ENCODE measurements around the gene AAGAB.

DNA sequence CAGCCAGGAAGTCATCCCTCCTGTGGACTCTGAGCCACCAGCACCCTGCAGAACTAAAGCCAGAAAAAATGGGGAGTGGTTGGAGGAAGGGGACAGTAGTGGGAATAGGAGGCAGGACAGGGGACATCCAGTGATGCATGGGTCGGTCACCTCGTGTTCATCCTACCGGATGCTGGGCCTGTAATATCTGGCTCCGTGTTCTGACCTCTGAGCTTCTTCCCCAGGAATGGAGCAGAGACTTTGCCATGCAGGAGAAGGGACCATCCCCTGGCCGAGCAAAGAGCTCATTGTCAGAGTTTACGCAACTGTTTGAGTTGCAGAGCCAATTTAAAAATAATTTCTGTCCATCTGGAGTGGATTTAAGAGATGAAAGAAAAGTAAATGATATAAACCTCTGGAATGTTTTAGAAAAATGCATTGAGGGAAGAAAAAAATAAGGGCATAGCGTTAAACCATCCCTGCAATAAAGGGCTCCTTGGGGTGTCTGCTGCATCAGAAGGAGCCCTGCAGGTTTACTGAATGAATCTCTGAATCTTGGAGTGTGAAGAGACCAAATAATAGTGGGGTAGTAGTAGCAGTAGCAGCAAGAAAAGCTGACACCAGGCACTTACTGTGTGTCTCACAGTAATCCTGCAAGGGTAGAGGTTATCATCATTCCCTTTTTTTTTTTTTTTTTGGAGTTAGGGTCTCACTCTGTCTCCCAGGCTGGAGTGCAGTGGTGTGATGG is 70.9 kb downstream of the AAGAB start:
- TF ChIP-seq, protein P1, sequence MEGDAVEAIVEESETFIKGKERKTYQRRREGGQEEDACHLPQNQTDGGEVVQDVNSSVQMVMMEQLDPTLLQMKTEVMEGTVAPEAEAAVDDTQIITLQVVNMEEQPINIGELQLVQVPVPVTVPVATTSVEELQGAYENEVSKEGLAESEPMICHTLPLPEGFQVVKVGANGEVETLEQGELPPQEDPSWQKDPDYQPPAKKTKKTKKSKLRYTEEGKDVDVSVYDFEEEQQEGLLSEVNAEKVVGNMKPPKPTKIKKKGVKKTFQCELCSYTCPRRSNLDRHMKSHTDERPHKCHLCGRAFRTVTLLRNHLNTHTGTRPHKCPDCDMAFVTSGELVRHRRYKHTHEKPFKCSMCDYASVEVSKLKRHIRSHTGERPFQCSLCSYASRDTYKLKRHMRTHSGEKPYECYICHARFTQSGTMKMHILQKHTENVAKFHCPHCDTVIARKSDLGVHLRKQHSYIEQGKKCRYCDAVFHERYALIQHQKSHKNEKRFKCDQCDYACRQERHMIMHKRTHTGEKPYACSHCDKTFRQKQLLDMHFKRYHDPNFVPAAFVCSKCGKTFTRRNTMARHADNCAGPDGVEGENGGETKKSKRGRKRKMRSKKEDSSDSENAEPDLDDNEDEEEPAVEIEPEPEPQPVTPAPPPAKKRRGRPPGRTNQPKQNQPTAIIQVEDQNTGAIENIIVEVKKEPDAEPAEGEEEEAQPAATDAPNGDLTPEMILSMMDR (IDR thresholded peaks at IDR 0.05): no peak
- TF ChIP-seq POLR2A (IDR thresholded peaks at IDR 0.05): no peak

Measured in prostate gland (tissue), 2 donors.